ENCODE results near the gene MACROD1.
A peak's percentile ranks its signal among the peaks of the same experiment; 100 is the strongest.
"Not testable (repeated sequence)": the region's sequence is repeated elsewhere in the genome, so short reads cannot be mapped to it uniquely, and the experiment has no call there.

The MACROD1 gene

GRCh38 chr11:64185175-64185692 is 19.3 kb upstream of the MACROD1 start:
- no peak for DNase-seq

- no peak for DNase-seq
These were observed 18.0 kb upstream of the MACROD1 start for GRCh38 chr11:64183890-64184289.

- DNase-seq = no peak
These were observed 15.8 kb upstream of the MACROD1 start for GRCh38 chr11:64181506-64182411.

GRCh38 chr11:64180891-64181290 is 15.0 kb upstream of the MACROD1 start:
- DNase-seq = peak; percentile 82

- DNase-seq = no peak
These were observed 13.2 kb upstream of the MACROD1 start for GRCh38 chr11:64178951-64179639.

GRCh38 chr11:64178203-64178602 is 12.3 kb upstream of the MACROD1 start:
- DNase-seq = no peak

GRCh38 chr11:64176751-64177150 is 10.8 kb upstream of the MACROD1 start:
- DNase-seq = no peak

- no peak for DNase-seq
These were observed 7.9 kb upstream of the MACROD1 start for GRCh38 chr11:64173616-64174355.

- DNase-seq = no peak
These were observed 4.5 kb upstream of the MACROD1 start for GRCh38 chr11:64170419-64170818.

GRCh38 chr11:64165481-64165841 is 452 bp downstream of the MACROD1 start:
- DNase-seq = no peak

- no peak for DNase-seq
These were observed 1.3 kb downstream of the MACROD1 start for GRCh38 chr11:64164392-64165312.

GRCh38 chr11:64163951-64164350 is 2.0 kb downstream of the MACROD1 start:
- DNase-seq = no peak

- DNase-seq = not testable (repeated sequence)
These were observed 3.1 kb downstream of the MACROD1 start for GRCh38 chr11:64162769-64163168.

GRCh38 chr11:64161037-64161436 is 4.9 kb downstream of the MACROD1 start:
- no peak for DNase-seq

GRCh38 chr11:64157631-64158394 is 8.1 kb downstream of the MACROD1 start:
- DNase-seq = no peak

- DNase-seq = peak; percentile 25
These were observed 9.5 kb downstream of the MACROD1 start for GRCh38 chr11:64156235-64157011.

- no peak for DNase-seq
These were observed 12.1 kb downstream of the MACROD1 start for GRCh38 chr11:64153812-64154211.

GRCh38 chr11:64152841-64153691 is 12.8 kb downstream of the MACROD1 start:
- DNase-seq = no peak

- DNase-seq = no peak
These were observed 14.6 kb downstream of the MACROD1 start for GRCh38 chr11:64151337-64151736.
